ENCODE measurements around the gene MEST. TPM values are rescaled to one million over a fixed set of nuclear protein-coding genes. Genes with fewer than 3 reads are reported as not detected.

MEST gene
- 35.5 and 41.5 TPM in 2 replicates for total RNA-seq (2013; cell fraction: nucleolus; rRNA removed)
- total RNA-seq (2014; rRNA removed) (10.2 and 10.3 TPM in 2 replicates), total RNA-seq (2014; rRNA removed; fragmentation: Illumina TruSeq; extraction: Trizol) (8.0 and 8.2 TPM in 2 replicates), total RNA-seq (2021) (8.2 and 10.1 TPM in 2 replicates), polyA plus RNA-seq (2011; rRNA removed) (1.0 and 1.9 TPM in 2 replicates), polyA plus RNA-seq (2014; fragmentation: Illumina TruSeq; extraction: Trizol) (10.2 and 13.0 TPM in 2 replicates), polyA plus RNA-seq (2014; fragmentation: Nextera tagmentation; extraction: Ambion mirVana) (10 to 100 TPM in 1 of 2 experiments, 1 to 10 TPM in 1; 8.3 to 18.2 TPM), polyA plus RNA-seq (2014; rRNA removed) (5.4 and 6.3 TPM in 2 replicates), polyA plus RNA-seq (2016; fragmentation: Nextera tagmentation; extraction: Ambion mirVana) (1 to 10 TPM; 6.6 to 7.2 TPM), polyA minus RNA-seq (2011; rRNA and poly(A)+ RNA removed) (1.5 and 2.3 TPM in 2 replicates), Bru-seq, nascent RNA (percentile 39 among the genes with signal in this experiment), BruChase-seq, experiment 1, labeled RNA remaining after a 6-hour chase (percentile 44 among the genes with signal in this experiment), BruChase-seq, experiment 2, labeled RNA remaining after a 2-hour chase (percentile 40 among the genes with signal in this experiment)
- 13.8 TPM for polyA plus RNA-seq (2011; ENCODE audit: low read depth)
- 0.88 and 1.1 TPM in 2 replicates for polyA plus RNA-seq (2011; cell fraction: cytosol; rRNA removed)
- polyA plus RNA-seq (2011; cell fraction: nucleus; rRNA removed), result 0.40 and 0.53 TPM in 2 replicates
- polyA plus RNA-seq (2012), result 2.8 and 3.9 TPM in 2 replicates
- 0.52 and 0.67 TPM in 2 replicates for polyA minus RNA-seq (2011; cell fraction: cytosol; rRNA and poly(A)+ RNA removed)
- polyA minus RNA-seq (2011; cell fraction: nucleus; rRNA and poly(A)+ RNA removed), result 0.60 and 0.86 TPM in 2 replicates
- long read RNA-seq, experiment 1, transcript MEST-202 (12 exons, 2,443 nt), result major isoform, 7 of 9 reads
- long read RNA-seq, experiment 1, partial matches to known transcripts, result 0 of 9 reads
- long read RNA-seq, experiment 1, other reads (novel, unspliced or antisense), result 2 of 9 reads
- long read RNA-seq, experiment 2, transcript MEST-202 (12 exons, 2,443 nt), result major isoform, 31 of 37 reads
- long read RNA-seq, experiment 2, partial matches to known transcripts, result 4 of 37 reads
- long read RNA-seq, experiment 2, other reads (novel, unspliced or antisense), result 0 of 37 reads

GRCh38 chr7:130491841-130492522, at the start of gene MEST:
Gene MEST, plus strand, starts transcription at chr7:130492085. Its CDS starts 229 bp downstream, at chr7:130492314.
- DNase-seq (ENCODE audit: low read depth, low spot score) (no peak), ATAC-seq (peak; percentile 50), FAIRE-seq (no peak)
- no peaks in the 10 kb centered on the region; a peak in 2 of 4 replicates for H3K27me3 ChIP-seq (replicated peaks in 1 of 2; ENCODE audit: control insufficient read depth in 2 of 2, insufficient read depth in 2 of 2, low read length in 1 of 2)
- no peaks in the 10 kb centered on the region for H3K79me2 ChIP-seq (ENCODE audit: control insufficient read depth, insufficient read depth, low read length)
- no TSS peak for BruUV-seq (replicated peaks)
- H3K4me3 ChIP-seq, result peak within 1 kb of the TSS; percentile 39; the same call in 1 of the 2 replicates
- RAD21 ChIA-PET (ENCODE audit: unreplicated experiment), result no interaction called here
- in situ Hi-C loops (cut with MboI) (no loop called here), intact Hi-C loops (cut with micrococcal nuclease; ENCODE audit: unreplicated experiment) (loop anchor here (5.0 kb wide), 1 partner anchor 250 kb away; no protein-coding TSS in a partner anchor)
- WGBS (ENCODE audit: insufficient coverage, insufficient replicate concordance, low lambda C conversion rate, missing lambda C conversion rate), result 50% methylated on average over 52 of the region's 71 CpGs
- SMC1A ChIA-PET (ENCODE audit: uncharacterized antibody, unreplicated experiment), result interaction anchor here (0.6 kb wide), 1 partner anchor 41 kb away, joined by 3 read pairs; no protein-coding TSS in a partner anchor
- H3K9ac ChIP-seq (ENCODE audit: control insufficient read depth, insufficient read depth, low read length), result no peak within 1 kb of the TSS
- H4K20me1 ChIP-seq (ENCODE audit: control insufficient read depth, insufficient read depth), result no peaks in the 10 kb centered on the region
- TF ChIP-seq EGR1 (IDR thresholded peaks at IDR 0.05; ENCODE audit: borderline replicate concordance in 1 of 2, low read depth in 2 of 2, low read length in 2 of 2) (0 out of 3 replicates have a peak, but pooled peaks of 1 of the 2 experiments have one; percentile 6), ZNF207 (IDR thresholded peaks at IDR 0.05; ENCODE audit: borderline replicate concordance) (no peak)
- H3K4me1 ChIP-seq (ENCODE audit: control insufficient read depth, insufficient read depth, low read length), result no peaks in the 10 kb centered on the region
- no peak within 1 kb of the TSS for H3K27ac ChIP-seq (ENCODE audit: control insufficient read depth, insufficient read depth)
- no peaks in the 10 kb centered on the region for H3K36me3 ChIP-seq (ENCODE audit: control insufficient read depth in 2 of 2, insufficient read depth in 2 of 2, low read length in 1 of 2)
- POLR2A ChIA-PET, result no interaction called here
- no peak within 1 kb of the TSS for H2AFZ ChIP-seq (ENCODE audit: control insufficient read depth, low read depth, low read length)
- H3K4me2 ChIP-seq (ENCODE audit: control insufficient read depth, insufficient read depth), result peak within 1 kb of the TSS; percentile 83
- H3K9me3 ChIP-seq (replicated peaks; ENCODE audit: control insufficient read depth, insufficient read depth, low read length), result no peaks in the 10 kb centered on the region; the same call in 2 of the 3 replicates
- CTCF ChIA-PET, result no interaction called here

Data from GM12878 (cell line).